NCI-H510A treated with DMSO at 0.1 percent for 48 hours (cell line): Measurements from ENCODE around the gene CAMK2B.
"Not testable (repeated sequence)": the region's sequence is repeated elsewhere in the genome, so short reads cannot be mapped to it uniquely, and the experiment has no call there.

Experiments used
- DNase-seq: peaks from one replicate; lab custom pipeline; 2025; lab: John Stamatoyannopoulos, UW

Gene CAMK2B

DNA sequence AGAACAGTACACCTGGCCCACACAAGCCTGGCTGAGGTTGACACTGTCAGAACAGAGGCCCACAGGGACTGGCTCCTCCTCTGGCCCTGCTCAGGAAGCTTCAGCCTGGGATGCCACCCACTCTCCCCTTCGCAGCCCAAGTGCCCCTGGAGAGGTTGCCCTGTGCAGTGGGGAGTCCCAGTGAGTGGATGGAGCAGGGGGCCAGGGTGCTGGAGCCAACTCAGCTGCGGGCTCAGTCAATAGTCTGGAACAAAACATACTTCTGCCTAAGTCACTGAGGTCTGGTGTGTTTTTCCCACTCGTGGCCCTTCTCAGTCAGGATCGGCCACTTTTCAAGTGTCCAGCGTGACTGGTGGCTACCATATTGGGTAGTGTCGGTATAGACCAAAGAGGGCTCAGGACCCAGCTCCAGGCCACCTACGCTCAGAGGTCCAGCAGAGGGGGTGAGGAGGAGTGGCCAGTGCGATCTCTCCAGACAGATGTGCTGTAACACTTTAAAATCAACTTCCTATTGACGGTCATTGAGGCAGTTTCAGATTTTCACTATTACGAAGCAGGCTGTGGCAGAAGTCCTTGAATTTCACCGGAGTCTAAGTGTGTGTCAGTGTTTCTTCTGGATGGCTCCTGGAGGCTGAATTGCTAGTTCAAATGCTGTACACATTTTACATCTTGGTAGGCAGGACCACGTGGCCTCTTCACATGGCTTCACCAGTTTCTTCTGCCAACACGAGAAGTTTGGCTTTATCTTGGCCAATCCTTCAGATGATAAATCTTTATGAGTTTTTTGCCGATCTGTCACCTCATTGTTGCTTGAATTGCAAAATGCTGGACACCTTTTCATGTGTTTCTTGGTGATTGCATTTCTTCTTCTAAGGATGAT, 135.2 kb downstream of the CAMK2B start:
- DNase-seq = no peak

DNA sequence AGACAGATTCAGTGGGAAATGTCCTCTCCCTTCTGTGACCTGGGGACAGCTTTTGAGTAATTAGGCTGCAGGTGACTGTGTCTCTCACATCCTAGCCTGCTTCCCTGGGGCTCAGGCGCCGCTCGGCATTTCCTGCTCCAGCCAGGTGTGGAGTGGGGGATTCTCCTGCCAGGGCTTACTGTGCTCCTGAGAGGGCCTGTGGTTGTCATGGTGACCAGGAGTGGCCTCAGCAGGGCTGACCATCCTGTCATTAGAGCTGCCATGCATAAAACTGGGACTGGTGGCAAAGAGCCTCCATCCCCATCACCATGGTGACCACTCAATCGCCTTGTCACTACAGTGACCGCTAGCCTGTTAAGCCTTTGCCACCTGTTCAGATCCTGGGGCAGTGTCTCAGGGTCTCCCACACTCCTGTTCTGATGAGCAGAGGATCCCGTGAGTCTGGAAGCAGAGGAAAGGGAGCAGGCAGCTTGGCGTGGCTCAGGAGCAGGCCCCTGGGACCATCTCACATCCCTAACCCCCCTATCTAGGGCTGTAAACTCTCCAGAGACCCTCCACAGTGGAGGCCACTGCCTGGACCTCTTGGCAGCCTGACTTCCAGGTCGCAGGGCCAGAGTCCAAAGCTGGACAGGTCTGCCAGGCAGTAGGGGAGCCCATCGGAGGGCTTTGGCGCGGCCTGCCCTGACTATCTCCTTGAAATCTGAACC, 136.0 kb downstream of the CAMK2B start, which contains the start of gene GCK:
GCK (minus strand) TSS at position 154 of the 707 bp plus-strand sequence. CDS start 486 bp downstream, outside the sequence.
- peak; percentile 75 for DNase-seq

DNA sequence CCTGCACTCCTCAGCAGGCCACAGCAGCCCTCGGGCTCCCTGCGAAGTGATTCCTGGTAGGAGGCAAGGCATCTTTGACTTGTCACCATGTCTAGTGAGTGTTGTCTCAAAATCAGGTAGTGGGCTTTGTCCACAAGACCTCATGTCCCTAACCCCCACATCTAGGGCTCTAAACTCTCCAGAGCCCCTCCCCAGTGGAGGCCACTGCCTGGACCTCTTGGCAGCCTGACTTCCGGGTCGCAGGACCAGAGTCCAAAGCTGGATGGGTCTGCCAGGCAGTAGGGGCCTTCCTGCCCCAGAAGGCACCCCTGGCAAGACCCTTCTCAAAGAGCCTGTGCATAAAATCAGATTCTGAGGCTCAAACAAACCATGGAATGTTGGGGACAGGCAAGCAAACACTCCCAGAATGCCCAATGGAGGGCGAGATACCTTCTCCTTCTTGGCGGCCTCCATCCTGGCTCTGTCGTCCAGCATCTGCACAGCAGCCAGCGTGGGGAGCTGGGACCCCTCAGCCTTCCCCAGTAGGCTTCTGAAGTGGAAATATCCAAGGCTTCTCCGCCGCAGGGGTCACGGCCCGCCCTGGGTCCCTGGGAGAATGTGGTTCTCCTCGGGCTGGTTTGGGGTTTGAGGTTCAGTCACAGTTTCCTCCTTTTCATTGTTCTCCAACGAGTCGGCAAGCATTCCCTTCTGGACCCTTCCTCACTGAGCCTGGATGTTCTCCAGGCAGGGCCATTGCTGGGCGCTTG, 136.7 kb downstream of the CAMK2B start:
- DNase-seq = no peak

DNA sequence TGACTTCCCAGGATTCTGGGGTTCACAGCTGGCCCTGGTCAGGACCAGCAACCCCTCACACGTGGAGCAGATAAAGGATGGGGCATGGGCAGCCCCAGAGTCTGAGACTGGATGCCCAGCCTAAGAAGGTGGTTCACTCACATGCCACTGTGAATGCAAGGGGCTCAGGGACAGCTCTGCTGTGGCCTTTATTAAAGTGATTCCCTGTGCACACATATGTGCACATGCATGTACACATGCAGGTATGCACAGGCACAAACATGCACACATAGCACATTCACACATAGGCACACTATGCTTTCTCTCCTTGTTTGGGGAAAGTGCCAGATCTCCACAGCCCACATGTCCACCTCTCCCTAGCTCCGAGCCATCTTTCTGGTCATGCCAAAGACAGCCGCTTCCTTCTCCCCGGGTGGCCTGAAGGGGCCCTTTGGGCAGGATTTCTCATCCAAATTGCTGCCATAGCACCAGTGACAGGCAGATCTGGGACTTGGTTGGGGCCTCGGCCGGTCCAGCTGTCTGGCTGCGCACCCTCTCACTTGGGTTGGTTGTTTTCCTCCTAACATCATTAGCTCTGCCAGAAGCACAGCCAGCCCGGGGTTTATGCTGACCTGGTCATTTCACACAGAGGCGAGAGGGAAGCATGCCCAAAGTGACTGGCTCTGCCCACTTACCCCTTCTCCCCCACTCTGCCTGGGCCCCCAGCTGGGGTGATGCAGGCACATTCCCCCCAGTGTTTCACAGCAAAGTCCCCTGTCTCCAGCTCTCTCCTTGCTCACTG, 137.6 kb downstream of the CAMK2B start:
- no peak for DNase-seq

DNA sequence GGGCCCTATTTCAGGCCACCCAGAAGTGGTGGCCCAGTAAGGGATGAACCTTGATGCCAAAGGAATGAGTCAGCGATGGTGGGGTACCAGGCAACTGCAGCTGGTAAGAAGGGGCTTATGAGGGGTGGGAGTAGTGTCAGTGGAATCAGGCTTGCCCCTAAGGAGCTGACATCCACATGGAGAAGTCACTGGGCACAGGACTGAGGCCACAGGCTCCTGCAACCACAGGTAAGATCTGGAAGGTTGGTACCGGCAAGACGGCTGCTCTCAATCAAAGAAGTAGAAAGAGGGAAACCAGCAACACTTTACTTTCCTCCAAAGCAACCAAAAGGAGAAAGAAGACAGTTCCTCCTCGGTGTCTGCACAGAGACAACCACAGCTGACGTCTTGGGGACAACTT, 138.7 kb downstream of the CAMK2B start:
- DNase-seq = no peak

DNA sequence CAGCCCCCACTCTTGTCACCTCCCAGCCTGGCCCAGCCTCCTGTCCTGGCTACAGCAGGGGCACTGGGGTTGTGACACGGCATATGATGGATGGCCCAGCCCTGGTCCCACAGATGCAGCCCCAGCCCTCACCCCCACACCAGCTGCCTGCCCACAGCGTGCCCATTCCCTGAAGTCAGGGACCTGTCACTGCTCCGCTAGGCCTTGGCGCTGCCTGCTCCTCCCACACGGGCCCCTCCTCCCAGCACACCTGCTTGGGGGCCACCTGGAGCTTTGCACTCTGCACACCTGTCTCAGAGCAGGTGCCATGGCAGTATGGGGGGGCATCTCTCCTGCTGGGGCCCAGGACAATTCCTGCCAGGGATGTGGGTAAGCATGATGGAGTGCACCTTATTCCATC, 139.7 kb downstream of the CAMK2B start:
- peak; percentile 72 for DNase-seq

DNA sequence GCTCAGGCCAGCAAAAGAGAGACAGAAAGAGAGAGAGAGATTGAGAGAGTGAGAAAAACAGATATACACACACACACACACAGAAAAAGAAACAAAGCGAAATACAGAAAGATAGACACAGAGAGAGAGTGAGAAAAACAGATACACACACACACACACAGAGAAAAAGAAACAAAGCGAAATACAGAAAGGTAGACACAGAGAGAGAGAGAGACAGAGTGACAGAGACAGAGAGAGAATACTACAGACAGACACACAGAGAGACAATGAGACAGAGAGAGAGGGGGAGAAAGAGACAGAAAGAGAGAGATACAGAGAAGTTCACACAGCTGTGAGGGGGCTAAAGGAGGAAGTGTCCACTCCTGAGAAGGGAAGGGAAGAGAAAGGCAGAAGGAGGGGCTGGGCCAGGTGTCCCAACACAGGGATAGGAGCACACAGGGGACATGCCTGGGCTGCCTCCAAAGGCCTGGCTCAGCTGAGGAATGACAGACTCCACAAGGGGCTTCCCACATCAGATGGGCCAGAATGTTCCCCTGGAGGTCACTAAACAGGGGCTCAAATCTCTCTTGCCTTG, 140.4 kb downstream of the CAMK2B start:
- DNase-seq = no peak

DNA sequence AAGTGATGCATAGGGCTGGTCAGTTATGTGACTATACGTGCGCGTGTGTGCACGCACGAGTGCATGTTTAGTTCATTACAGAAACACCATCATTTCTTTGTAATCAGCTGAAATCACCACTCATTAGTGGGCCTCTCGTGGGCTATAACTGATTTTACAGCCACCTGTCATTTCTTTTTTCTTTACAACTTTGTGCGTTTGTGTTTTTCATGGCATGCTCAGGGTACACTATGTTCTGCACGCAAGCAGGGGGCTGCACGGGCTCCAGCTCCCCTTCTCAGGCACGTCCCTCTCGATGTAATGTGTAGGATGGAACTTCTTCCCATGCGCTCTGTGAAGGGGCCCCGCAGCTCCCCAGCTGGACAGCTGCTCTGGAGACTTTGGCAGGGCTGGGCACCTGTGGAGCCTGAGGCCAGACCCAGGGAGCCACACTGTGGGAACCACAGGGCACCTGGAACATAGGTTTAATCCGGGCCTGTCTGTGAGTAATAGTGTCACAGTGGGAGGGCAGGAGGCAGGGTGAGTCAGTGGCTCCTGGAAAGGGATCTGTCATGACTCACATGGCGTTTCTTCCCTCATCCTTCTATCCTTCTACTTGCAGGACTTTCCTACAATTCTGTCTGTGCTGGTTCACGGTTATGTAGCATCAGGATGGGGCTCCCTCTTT, 141.1 kb downstream of the CAMK2B start:
- DNase-seq = no peak

DNA sequence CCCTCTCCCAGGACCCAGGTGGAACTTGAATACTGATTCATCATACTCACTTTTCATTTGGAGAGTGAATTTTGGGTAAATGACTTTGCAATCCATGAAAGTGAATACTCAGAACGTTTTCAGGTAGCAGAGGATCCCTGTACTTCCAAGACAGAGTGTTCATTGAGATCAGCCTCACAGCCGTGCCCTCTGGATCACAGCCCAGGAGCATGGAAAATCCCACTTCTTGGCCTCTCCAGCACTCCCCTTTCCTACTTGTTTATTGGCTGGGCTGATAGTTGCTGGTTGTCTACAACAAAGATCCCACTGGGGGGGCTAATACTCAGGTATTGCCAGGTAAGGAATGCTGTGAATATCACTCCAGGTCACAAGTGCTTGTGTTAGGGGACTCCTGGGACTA, 142.0 kb downstream of the CAMK2B start:
- DNase-seq = no peak

DNA sequence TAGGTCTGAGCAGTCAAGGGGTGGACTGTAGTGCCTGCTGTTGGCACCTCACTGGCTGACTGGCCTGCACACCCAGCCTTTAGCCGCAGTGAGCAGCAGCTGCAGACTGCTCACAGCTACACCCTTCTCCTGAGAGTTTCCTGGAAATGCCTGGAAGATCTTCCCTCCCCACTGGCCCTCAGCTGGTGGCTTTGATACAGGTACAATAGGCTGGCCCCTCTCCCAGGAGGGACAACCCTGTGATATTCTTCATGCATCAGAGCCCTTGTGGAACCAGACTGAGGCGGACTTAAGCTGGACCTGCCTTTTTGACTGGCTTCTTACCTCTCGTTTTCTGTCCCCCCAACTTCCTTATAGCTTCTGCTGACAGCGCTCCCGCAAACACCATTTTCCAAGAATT, 142.6 kb downstream of the CAMK2B start:
- no peak for DNase-seq

DNA sequence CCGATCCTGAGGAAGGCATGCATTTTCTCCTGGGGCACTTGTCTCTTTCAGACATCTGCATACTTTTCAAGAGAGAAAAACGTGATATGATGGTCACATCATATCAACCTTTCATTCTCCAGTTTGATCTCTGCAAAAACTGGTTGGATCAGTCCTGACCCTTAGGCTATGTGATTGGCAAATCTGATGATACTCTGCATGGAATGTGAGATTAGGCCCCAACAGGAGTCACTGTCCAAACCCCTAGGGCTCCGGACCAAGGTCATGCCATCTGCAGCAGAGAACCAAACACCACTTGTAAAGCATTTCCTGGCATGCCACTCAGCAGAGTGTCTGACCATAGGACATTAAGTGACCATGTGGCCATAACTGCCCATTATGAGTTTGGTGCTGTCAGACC, 144.8 kb downstream of the CAMK2B start:
- no peak for DNase-seq

DNA sequence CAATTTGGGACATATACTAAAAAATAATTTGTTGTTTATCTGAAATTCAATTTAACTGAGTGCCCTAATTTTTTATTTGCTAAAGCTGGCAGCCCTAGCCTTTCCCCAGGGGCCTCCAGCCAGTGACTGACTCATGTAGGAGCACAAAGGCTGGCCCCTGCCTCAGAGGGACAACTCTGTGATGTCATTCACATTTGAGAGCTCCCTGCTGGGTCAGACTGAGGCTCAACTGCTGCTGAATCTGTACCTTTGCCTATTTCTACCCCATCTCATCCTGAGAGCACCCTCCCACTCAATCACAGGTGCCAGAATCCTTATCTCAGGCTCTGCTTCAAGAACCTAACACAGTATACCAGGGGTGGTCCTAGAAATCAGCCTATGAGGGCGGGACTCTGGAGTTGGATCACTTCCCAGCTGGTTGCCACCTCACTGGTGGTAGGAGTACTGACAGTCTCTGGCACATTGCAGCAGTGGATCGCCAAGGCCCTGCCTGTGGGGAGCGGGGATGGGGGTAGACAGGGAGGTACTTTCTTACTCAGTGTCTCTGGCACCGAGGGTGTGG, 147.7 kb downstream of the CAMK2B start:
- no peak for DNase-seq

DNA sequence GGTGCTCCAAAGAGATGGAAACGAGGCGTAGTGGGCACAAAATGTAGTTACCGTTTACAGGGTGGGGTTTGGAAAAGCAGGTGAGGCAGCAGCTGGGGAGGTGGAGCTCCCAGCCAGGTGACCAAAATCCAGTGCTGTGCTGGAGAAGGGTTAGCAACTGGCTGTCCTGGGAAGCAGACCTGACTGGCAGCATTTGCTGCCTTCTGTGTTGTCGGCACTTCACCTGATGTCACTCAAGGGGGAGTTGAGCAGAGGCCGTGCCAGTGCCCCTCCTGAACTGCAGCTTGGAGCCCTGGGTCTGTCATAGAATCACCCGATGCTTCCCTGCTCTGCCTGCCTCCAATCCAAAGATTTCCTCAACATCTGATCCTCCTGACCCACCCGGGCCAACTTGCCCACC, 148.9 kb downstream of the CAMK2B start:
- DNase-seq = no peak

DNA sequence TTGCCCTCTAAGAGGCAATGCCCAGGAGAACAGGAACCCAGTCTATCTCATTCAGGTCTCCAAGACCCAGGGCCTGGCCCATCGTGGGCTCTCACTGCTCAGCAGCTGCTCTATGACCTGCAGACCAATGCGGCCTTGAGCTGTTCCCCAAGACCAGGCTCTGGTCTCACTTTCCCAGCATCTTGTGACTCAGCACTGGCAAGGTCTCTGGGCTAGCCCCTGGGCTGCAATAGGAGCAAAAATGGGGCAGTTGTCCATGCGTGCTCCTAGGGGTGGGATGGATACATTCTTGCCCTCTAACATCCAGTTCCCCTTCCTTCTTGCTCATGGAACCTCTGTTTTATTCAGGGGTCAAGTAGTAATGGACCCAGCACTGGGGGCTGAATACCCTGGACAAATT, 149.7 kb downstream of the CAMK2B start:
- DNase-seq = no peak

DNA sequence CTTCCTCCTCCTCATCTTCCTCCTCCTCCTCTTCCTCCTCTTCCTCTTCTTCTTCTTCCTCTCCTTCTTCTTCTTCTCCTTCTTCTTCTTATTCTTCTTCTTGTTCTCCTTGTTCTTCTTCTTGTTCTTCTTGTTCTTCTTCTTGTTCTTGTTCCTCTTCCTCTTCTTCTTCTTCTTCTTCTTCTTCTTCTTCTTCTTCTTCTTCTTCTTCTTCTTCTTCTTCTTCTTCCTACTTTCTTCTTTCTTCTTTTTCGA, 150.8 kb downstream of the CAMK2B start:
- DNase-seq = not testable (repeated sequence)

DNA sequence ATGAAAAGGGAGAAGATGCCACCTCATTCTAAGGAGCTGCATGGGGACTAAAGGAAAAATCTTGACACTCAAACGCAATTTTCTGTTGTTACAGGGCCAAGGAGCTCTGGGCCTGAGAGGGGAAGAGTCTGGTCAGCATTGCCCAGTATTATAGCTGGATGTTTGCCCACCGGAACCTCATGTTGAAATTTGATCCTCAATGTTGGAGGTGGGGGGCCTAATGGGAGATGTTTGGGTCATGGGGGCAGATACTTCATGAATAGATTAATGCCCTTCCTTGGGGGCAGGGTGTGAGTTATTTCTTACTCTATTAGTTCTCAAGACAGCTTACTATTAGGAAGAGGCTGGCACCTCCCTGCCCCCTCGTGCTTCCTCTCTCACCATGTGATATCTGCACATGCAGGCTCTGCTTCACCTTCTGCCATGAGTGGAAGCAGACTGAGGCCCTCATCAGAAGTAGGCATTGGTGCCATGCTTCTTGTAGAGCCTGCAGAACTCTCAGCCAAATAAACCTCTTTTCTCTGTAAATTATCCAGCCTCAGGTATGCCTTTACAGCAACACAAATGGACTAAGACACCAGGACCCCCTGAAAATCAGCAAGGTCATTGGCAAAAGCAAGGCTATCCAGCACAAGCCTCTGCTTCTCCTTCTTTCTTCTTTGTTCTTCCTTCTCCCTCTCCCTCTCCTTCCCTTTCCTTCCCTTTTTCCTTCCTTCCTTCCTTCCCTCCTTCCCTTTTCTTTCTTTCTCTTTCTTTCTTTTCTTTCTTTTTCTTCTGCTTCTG, 151.3 kb downstream of the CAMK2B start:
- no peak for DNase-seq

DNA sequence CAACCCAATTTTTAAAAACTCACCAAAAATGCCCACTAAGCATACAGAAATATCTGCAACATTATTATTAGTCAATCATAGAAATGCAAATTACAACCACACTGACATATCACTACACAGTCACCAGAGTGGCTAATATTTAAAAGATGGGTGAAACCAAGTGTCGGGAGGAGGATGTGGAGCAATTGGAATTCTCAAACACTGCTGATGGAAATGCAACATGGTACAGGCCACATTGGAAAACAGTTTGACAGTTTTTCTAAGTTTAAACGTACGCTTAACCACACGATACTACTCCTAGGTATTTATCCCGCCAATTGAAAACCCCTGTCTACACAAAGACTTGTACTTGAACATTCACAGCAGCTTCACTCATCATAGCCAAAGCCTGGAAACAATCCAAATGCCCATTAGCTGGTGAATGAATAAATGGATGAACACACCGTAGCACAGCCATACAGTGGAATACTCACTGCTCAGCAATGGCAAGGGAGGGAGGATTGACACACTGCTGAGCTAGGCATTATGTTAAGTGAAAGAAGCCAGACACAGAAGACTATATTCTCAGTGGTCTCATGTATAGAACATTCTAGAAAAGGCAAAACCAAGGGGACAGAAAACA, 152.5 kb downstream of the CAMK2B start:
- DNase-seq = peak; percentile 14

DNA sequence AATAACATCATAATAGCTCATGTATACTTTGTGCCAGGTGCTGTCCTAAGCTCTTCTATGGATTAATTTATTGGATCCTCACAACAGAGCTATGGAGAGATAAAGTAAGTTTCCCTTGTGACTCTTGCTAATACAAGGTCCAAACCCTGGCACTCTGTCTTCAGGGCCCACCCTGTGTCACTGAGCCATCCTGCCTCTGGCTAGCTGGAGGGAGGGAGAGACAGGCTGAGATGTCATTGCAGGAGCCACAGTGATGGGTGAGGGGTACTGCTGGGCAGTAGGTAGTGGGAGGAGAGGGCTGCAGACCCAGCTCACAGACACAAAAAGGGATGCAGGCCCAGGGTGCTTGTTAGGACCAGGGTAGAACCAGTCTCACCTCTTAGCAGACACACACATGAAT, 153.0 kb downstream of the CAMK2B start:
- DNase-seq = no peak

DNA sequence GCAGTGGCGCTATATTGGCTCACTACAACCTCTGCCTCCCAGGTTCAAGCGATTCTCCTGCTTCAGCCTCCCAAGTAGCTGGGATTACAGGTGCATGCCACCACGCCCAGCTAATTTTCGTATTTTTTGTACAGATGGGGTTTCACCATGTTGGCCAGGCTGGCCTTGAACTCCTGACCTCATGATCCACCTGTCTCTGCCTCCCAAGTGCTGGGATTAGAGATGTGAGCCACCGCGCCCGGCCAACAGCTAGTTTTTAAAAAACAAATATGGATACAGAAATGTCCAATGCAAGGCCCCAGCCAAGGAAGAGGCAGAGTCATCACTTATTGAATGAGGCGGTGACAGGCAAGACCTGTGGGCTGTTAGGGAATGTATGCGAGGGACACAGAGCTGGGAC, 153.5 kb downstream of the CAMK2B start:
- DNase-seq = not testable (repeated sequence)

DNA sequence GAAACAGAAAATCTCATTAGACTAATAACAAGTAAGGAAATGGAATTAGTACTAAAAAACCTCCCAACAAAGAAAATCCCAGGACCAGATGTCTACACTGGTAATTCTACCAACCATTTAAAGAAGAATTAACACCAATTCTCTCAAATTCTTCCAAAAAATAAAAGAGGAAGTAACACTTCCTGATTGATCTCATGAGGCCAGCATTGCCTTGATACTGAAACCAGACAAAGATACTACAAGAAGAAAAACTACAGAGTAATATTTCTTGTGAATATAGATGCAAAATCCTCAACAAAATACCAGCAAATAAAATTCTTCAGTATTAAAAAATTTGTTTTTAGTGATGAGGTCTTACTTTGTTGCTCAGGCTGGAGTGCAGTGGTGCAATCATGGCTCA, 157.5 kb downstream of the CAMK2B start:
- DNase-seq = no peak
